GM12801 (cell line): ENCODE data around the gene ZP1.

Experiments
- CTCF ChIP-seq: IDR thresholded peaks from one replicate; pipeline ENCODE4 v1.5.1; 2011; ENCODE audit warnings: control low read depth; ENCODE audit not compliant: insufficient read length; ENCODE audit errors: extremely low read depth

The ZP1 gene

GRCh38 chr11:60841797-60842667 is 25.3 kb upstream of the ZP1 start, which contains the start of gene CCDC86:
Gene CCDC86 (plus strand): TSS chr11:60842113. CDS start chr11:60842125, 12 bp downstream.
- no peak for TF ChIP-seq CTCF

DNA sequence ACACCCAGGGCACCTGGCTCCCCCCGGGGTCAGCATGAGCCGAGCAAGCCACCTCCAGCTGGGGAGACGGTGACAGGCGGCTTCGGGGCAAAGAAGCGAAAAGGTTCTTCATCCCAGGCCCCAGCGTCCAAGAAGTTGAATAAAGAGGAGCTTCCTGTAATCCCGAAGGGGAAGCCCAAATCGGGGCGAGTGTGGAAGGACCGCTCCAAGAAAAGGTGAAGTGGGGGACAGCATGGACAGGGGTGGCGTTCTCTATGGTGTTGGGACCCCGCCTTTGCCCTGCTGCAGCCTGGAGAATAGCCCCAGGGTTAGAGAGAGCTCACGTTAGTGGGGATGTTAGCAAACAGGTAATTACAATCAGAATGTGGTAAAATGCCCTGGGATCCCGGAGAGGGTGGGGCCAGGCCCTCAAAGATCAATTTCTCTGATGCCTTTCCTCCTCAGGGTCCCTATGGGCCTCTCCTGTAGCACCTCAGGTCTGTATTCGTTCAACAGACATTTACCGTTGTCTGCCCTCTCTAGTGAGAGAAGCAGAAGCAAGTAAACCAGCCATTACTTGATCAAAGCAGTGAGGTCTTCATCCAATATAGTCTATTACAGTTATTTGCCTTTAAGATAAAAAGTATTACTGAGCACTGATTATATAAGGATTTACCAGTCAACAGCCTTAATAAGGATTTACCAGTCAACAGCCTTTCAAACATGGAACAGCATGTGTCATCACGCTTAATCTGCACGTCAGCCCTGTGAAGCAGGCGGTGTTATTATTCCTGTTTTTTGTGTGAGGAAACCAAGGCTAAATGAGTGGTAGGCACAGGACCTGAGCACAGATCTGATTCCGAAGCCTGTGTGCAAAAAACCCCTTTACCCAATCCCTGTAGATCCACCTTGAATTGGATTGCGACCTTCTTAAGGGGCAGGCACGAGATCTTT is 24.4 kb upstream of the ZP1 start:
- no peak for TF ChIP-seq CTCF

GRCh38 chr11:60844045-60844869 is 23.1 kb upstream of the ZP1 start:
- TF ChIP-seq CTCF: no peak

DNA sequence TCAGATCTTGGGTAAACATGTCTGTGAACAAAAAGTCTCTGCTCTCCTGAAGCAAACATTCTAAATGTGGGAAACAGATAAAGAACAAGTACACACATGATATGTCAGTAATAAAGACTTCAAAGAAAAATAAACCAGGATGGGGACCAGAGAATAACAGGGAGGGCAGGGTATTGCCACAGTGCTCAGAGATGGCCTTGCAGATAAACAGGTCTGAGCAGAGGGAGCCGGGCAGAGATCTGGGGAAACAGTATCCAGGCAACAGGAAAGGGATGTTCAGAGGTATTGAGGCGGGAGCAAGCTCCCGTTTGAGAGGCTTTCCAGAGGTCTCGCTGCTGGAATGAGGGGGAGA is 22.5 kb upstream of the ZP1 start:
- no peak for TF ChIP-seq CTCF

- TF ChIP-seq CTCF: no peak
These were observed 22.0 kb upstream of the ZP1 start for GRCh38 chr11:60845338-60845737.

- TF ChIP-seq CTCF: no peak
These were observed 20.1 kb upstream of the ZP1 start for GRCh38 chr11:60847281-60847680.
